Endothelial cell of umbilical vein (primary cell): ENCODE data around the gene CISD2. TPM values are rescaled to one million over a fixed set of nuclear protein-coding genes. Genes with fewer than 3 reads are reported as not detected.

Experiments used
- polyA plus RNA-seq, 4 experiments: library from polyadenylated mRNA; depleted of rRNA in 3 of 4; stranded (reverse) in 3 of 4; unstranded in 1 of 4; fragments of >200 nt; gene quantifications; 2 replicates each; pipeline versions ENCODE4 v1.2.1 to v1.2.3, GENCODE V29; 2011 to 2012; ENCODE audit warnings: missing spikeins in 1 of 4
- small RNA-seq: library from RNA; depleted of rRNA; stranded (forward); fragments of <200 nt; gene quantifications from one replicate; pipeline ENCODE3, GENCODE V24; 2012; ENCODE audit warnings: low replicate concordance, low read depth; ENCODE audit not compliant: insufficient read depth, insufficient read length
- total RNA-seq: library from RNA; stranded (reverse); gene quantifications from 2 replicates; pipeline ENCODE4 v1.2.3, GENCODE V29; 2021

Gene CISD2
- total and polyA plus RNA-seq, 2 donors (not counting 3 experiments of a cell fraction or from before 2014, with no cell fraction given), result 14.6 to 28.4 TPM

Small RNA genes lying within 50 kb of the gene (small RNA-seq; reads per million reads assigned to genes)
- not detected for gene RNU7-151P

Other genes with a start within 250 kb of the CISD2 start
- gene MANBA, start 108.0 kb upstream of the CISD2 start, total RNA-seq, result 7.7 and 8.3 TPM in 2 replicates
- gene MANBA, start 108.0 kb upstream of the CISD2 start, polyA plus RNA-seq, result 5.2 and 5.6 TPM in 2 replicates
- gene UBE2D3, start 41.4 kb upstream of the CISD2 start, total RNA-seq, result 279 and 288 TPM in 2 replicates
- gene UBE2D3, start 41.4 kb upstream of the CISD2 start, polyA plus RNA-seq, result 388 and 399 TPM in 2 replicates
- 0.49 TPM in 1 of 2 replicates, not detected in the other for gene SLC9B1, start 150.7 kb downstream of the CISD2 start, total RNA-seq
- gene SLC9B1, start 150.7 kb downstream of the CISD2 start, polyA plus RNA-seq, result 0.19 TPM in 2 replicates
- gene SLC9B2, start 207.8 kb downstream of the CISD2 start, total RNA-seq, result 22.0 and 23.5 TPM in 2 replicates
- gene SLC9B2, start 207.8 kb downstream of the CISD2 start, polyA plus RNA-seq, result 9.2 and 9.6 TPM in 2 replicates
- gene BDH2, start 230.8 kb downstream of the CISD2 start, total RNA-seq, result 29.4 and 36.4 TPM in 2 replicates
- gene BDH2, start 230.8 kb downstream of the CISD2 start, polyA plus RNA-seq, result 37.3 and 40.9 TPM in 2 replicates